ENCODE results near the gene EPHA4.

- TF ChIP-seq CTCF (IDR thresholded peaks at IDR 0.05), result no peak
- no peak for TF ChIP-seq ZFX (IDR thresholded peaks at IDR 0.05; ENCODE audit: borderline replicate concordance)
Observed at GRCh38 chr2:221425891-221426290, 146.2 kb downstream of the EPHA4 start.

Measured in 22Rv1 (cell line).